NK-92 treated with Interleukin-12 subunit alpha and Interleukin-12 subunit beta, amount 100 ng/mL, for 24 hours (cell line): ENCODE measurements around the gene THSD4.

Source experiments
- DNase-seq: peaks from one replicate; lab custom pipeline; 2025; lab: John Stamatoyannopoulos, UW

THSD4 gene

GRCh38 chr15:71543413-71543812 lies 428.1 kb downstream of the THSD4 start:
- DNase-seq, result no peak

GRCh38 chr15:71545223-71545760 lies 430.0 kb downstream of the THSD4 start:
- no peak for DNase-seq

GRCh38 chr15:71545923-71546322 lies 430.7 kb downstream of the THSD4 start:
- DNase-seq, result no peak

GRCh38 chr15:71547011-71547410 lies 431.7 kb downstream of the THSD4 start:
- DNase-seq, result no peak

GRCh38 chr15:71548401-71548807 lies 433.1 kb downstream of the THSD4 start:
- no peak for DNase-seq

GRCh38 chr15:71549091-71549490 lies 433.8 kb downstream of the THSD4 start:
- DNase-seq, result no peak

- no peak for DNase-seq
These were observed 434.4 kb downstream of the THSD4 start for GRCh38 chr15:71549697-71550096.

- no peak for DNase-seq
These were observed 436.3 kb downstream of the THSD4 start for GRCh38 chr15:71551566-71551965.

GRCh38 chr15:71559098-71559497 lies 443.8 kb downstream of the THSD4 start:
- no peak for DNase-seq

GRCh38 chr15:71559616-71560015 lies 444.3 kb downstream of the THSD4 start:
- no peak for DNase-seq

- no peak for DNase-seq
These were observed 447.0 kb downstream of the THSD4 start for GRCh38 chr15:71562251-71562650.

- DNase-seq, result no peak
These were observed 448.9 kb downstream of the THSD4 start for GRCh38 chr15:71564217-71564616.

- no peak for DNase-seq
These were observed 449.7 kb downstream of the THSD4 start for GRCh38 chr15:71565006-71565405.

GRCh38 chr15:71565631-71566160 lies 450.4 kb downstream of the THSD4 start:
- no peak for DNase-seq

- no peak for DNase-seq
These were observed 451.0 kb downstream of the THSD4 start for GRCh38 chr15:71566226-71566625.

- no peak for DNase-seq
These were observed 451.9 kb downstream of the THSD4 start for GRCh38 chr15:71567173-71567572.

GRCh38 chr15:71568227-71568626 lies 453.0 kb downstream of the THSD4 start:
- DNase-seq, result no peak

- no peak for DNase-seq
These were observed 455.5 kb downstream of the THSD4 start for GRCh38 chr15:71570736-71571135.

- no peak for DNase-seq
These were observed 456.4 kb downstream of the THSD4 start for GRCh38 chr15:71571641-71572040.

GRCh38 chr15:71572452-71573053 lies 457.3 kb downstream of the THSD4 start:
- no peak for DNase-seq

- DNase-seq, result no peak
These were observed 458.3 kb downstream of the THSD4 start for GRCh38 chr15:71573599-71573998.

- no peak for DNase-seq
These were observed 460.3 kb downstream of the THSD4 start for GRCh38 chr15:71575474-71576045.

GRCh38 chr15:71577071-71577470 lies 461.8 kb downstream of the THSD4 start:
- no peak for DNase-seq
